Mesenteric fat pad (tissue), 1 donor: ENCODE results near the gene GPR87. TPM values are rescaled to one million over a fixed set of nuclear protein-coding genes. Genes with fewer than 3 reads are reported as not detected.

Source experiments
- total RNA-seq: library from RNA; stranded (reverse); fragmentation: NEBNext Ultra II Directional; extraction: Animal tissue kit (Norgen Biotek cat#: 25700); gene quantifications from one replicate; pipeline ENCODE4 v1.2.1, GENCODE V29; 2021
- donor health status: DM: yes; HTN: yes; CAD: no.

Gene GPR87
- total RNA-seq, 1 donor from 2014 or later, result not detected

Other genes starting within 250 kb of the GPR87 start
- gene MED12L, start 231.2 kb downstream of the GPR87 start, total RNA-seq, result 0.48 TPM
- gene GPR171, start 113.6 kb downstream of the GPR87 start, total RNA-seq, result 1.8 TPM
- 1.4 TPM for gene P2RY14, start 38.3 kb downstream of the GPR87 start, total RNA-seq
- gene P2RY13, start 12.7 kb upstream of the GPR87 start, total RNA-seq, result 4.7 TPM
- 5.7 TPM for gene P2RY12, start 67.9 kb upstream of the GPR87 start, total RNA-seq
- 4.5 TPM for gene IGSF10, start 144.2 kb upstream of the GPR87 start, total RNA-seq